C4-2B (cell line): ENCODE measurements around the gene KIF21A.
"Not testable (repeated sequence)": the region's sequence is repeated elsewhere in the genome, so short reads cannot be mapped to it uniquely, and the experiment has no call there.

ENCODE experiments used
- H3K27ac ChIP-seq: fragments of 450-650 bp; 2 replicates; pipeline ENCODE4 v1.5.1; 2017
- CTCF ChIP-seq: fragments of 450-650 bp; conservative IDR thresholded peaks from 2 replicates; pipeline ENCODE4 v1.5.1; 2017; ENCODE audit warnings: mild to moderate bottlenecking
- ZFX ChIP-seq: fragments of 450-650 bp; IDR thresholded peaks from 2 replicates; pipeline ENCODE4 v1.6.1; 2017

Gene KIF21A

GRCh38 chr12:39297891-39298290, 145.0 kb downstream of the KIF21A start:
- H3K27ac ChIP-seq, result no peak overlapping the region
- no peak for TF ChIP-seq CTCF
- no peak for TF ChIP-seq ZFX

DNA sequence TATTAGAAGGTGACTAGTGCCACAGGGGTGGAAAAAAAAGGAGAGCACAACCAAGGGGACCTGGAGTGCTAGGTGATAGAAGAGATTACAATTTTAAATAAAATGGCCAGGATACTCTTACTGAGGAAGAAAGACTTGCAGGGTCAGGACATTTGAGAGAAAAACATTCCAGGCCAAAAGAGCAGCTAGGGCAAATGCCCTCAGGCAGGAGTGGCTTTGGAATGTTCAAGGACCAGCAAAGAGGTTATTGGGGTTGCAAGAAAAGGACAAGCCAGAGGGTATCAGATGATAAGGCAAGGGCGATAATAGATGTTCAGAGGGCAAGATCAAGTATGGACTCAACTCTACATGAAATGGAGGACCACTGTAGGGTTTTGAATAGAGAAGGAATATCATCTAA, 146.4 kb downstream of the KIF21A start:
- no peak overlapping the region for H3K27ac ChIP-seq
- TF ChIP-seq CTCF, result no peak
- no peak for TF ChIP-seq ZFX

- not testable (repeated sequence) for H3K27ac ChIP-seq
Observed at GRCh38 chr12:39295593-39295992, 147.3 kb downstream of the KIF21A start.

- no peak for TF ChIP-seq ZFX
- no peak for TF ChIP-seq CTCF
- no peak overlapping the region for H3K27ac ChIP-seq
Observed at GRCh38 chr12:39294715-39295114, 148.2 kb downstream of the KIF21A start.

DNA sequence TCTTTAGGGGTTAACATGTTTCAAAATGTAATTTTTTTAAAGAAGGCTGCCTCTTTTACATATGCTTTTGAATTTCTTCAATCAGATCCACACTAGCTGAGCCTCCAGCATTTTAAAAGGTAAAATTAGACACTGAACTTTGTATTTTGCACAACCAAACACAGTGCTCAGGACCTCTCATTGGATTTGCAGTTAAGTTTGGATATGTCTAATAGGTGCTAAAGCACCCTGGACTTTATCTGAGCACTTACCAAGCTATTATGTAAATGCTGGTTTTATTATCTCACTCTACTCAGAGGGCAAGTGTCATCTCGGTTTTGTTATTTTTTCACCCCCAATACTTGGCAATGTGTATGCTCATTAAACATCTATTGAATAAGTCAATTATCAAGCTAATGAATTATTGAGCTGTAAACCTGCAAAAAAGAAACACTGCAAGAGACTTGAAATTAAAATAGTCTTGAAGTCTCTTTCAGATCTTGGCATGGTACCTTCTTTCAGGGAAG, 150.7 kb downstream of the KIF21A start:
- no peak for TF ChIP-seq CTCF
- TF ChIP-seq ZFX, result no peak
- no peak overlapping the region for H3K27ac ChIP-seq

DNA sequence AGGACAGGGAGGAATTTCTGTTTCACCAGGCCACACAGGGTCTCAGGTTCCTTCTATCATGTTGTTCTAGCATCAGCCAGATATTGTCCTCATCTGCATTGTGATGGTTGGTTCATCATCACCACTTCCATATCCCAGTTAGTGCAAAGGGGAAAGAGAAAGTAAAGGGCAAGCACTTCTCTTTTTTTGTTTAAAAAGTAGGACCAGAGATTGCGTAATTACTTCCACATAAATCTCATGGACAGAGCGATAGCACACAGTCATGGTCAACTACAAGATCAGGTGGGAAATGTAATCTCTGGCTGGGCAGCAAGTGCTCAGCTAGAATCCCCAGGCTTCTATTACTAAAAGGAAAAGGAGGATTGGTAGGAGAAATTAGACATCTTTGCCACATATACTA, 155.1 kb downstream of the KIF21A start:
- TF ChIP-seq CTCF, result no peak
- no peak for TF ChIP-seq ZFX
- no peak overlapping the region for H3K27ac ChIP-seq

DNA sequence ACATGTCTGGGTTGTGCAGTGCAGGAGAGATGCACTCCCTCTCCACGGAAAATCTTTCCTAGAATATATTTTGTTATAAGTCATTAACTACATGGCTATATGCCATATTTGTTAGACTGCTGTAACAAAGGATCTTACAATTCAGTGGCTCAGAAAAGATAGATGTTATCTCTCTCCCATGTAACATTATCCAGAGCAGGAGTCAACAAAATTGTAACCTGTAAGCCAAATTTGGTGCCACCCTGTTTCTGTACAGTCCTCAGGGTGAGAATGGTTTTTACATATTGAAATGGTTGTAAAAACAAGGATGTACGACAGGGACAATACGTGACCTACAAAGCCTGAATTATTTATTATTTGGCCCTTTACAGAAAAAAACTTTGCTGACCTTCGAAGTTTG, 155.5 kb downstream of the KIF21A start:
- H3K27ac ChIP-seq, result no peak overlapping the region
- TF ChIP-seq CTCF (no peak), ZFX (no peak)

- TF ChIP-seq CTCF (no peak), ZFX (no peak)
- H3K27ac ChIP-seq, result no peak overlapping the region
Observed at GRCh38 chr12:39278426-39278825, 164.5 kb downstream of the KIF21A start.
